ENCODE data around the gene PRR23B.

The PRR23B gene

DNA sequence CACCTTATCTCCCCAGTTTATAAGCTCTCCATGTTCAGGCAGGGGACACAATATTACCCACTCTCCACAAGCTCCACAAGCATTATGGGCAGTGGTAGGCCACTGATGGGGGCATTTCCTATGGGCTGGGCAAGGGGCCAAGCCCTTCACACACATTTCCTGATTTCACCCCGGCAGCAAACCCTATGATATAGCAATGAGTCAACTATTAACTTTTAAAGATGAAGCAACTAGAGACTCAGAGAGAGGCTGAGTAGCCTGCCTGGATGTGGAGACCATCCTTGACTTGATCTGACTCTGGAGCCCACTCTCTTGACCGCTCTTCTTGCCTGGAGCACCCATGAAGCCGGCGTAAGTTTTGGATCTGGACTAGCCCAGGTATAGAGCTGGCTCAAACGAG lies 46.3 kb downstream of the PRR23B start:
- DNase-seq (ENCODE audit: low read depth) = no peak

DNA sequence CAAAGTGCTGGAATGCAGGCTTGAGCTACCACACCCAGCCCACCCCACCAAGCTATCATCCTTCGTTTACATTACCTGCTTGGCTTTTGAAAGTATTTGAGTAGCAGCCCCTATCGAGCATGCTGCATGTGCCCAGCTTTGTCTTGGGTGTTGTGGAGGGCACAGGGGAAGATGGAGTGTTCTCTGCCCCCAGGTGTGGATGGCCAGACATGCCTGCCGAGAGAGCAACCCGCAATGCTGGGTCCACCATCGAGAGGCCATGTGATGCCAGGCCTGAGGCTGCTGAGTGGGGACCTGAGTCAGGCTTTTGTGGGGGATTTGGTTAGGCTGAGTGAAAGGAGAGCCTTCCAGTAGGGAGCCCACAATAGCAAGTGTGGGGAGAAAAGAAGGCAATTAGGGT lies 47.8 kb downstream of the PRR23B start:
- no peak for DNase-seq (ENCODE audit: low read depth)

DNA sequence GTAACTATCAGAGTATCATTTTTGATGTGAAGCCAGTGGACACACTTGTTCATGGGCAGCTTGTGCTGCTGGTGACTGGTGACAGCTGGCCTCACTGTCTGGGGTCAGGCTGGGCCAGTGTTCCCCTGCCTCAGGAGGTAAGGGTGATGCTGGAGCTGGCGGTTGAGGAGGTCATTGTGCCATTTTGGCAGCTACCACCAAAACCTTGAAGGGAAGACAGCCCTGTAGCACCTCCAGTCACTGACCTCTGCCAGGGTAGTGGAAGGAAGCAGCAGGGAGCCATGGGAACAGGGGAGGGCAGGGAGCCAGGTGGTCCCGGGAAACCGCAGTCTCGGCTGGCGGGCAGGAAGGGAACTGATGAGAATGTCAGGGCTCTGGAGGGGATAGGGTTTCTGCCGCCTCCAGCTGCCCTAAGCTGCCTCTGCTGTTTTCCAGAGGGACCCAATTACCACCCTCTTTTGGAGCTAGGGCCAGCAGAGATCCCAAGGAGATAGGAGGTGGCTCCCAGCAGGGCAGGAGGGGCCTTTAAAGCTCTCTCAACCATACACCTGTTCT lies 48.9 kb downstream of the PRR23B start:
- no peak for DNase-seq (ENCODE audit: low read depth)
